ENCODE results near the gene RPS6KL1. TPM values are rescaled to one million over a fixed set of nuclear protein-coding genes. Genes with fewer than 3 reads are reported as not detected.
A peak's percentile ranks its signal among the peaks of the same experiment; 100 is the strongest.

Gene RPS6KL1
- polyA plus RNA-seq, 6 donors from 2014 or later, result 0.34 to 0.42 TPM; not detected in 4

- ATAC-seq (ENCODE audit: low read depth in 2 of 2) (no peak), DNase-seq (no peak)
- Mint-ChIP-seq H3K4me1 (peaks cover 4 to 10% (median 4%) of the 10 kb centered on the region in 3 donors), H3K27me3 (no peaks in the 10 kb centered on the region), H3K27ac (no peak overlapping the region), H3K36me3 (peaks cover 0 to 6% of the 10 kb centered on the region in 2 donors), H3K4me3 (no peak overlapping the region), H3K9me3 (no peaks in the 10 kb centered on the region)
Observed at GRCh38 chr14:74858022-74858421, 65.0 kb downstream of the RPS6KL1 start.

GRCh38 chr14:74856366-74856765 is 66.7 kb downstream of the RPS6KL1 start:
- no peak for DNase-seq
- peaks cover 6 to 13% (median 8%) of the 10 kb centered on the region in 3 donors for H3K4me1 Mint-ChIP-seq
- ATAC-seq (ENCODE audit: low read depth in 2 of 2), result no peak
- peaks cover 0 to 6% of the 10 kb centered on the region in 2 donors for H3K36me3 Mint-ChIP-seq
- peak overlapping the region in 1 of 6 donors; percentile 5 for H3K27ac Mint-ChIP-seq
- H3K27me3 Mint-ChIP-seq, result no peaks in the 10 kb centered on the region
- H3K4me3 Mint-ChIP-seq, result no peak overlapping the region
- no peaks in the 10 kb centered on the region for H3K9me3 Mint-ChIP-seq

DNA sequence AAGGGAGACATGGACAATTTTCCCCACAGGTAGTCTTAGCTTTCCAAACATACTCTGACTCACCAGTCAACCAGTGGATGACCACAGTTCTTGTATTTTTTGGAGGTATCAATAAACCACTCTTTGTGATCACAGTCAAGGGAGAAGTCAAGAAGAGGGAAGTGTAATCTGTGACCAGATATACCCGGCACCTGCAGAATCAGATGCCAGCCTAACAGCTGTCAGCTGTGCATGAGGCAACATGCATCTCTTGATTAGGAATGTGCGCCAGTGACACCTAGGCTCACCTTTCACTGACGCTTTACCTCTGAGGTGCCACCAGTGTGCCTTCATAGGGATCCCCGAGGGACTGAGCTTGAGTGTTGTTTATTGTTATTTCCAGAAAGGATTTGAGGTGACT is 67.1 kb downstream of the RPS6KL1 start:
- H3K27ac Mint-ChIP-seq, result peak overlapping the region in 2 of 6 donors; percentile 76 to 80

DNA sequence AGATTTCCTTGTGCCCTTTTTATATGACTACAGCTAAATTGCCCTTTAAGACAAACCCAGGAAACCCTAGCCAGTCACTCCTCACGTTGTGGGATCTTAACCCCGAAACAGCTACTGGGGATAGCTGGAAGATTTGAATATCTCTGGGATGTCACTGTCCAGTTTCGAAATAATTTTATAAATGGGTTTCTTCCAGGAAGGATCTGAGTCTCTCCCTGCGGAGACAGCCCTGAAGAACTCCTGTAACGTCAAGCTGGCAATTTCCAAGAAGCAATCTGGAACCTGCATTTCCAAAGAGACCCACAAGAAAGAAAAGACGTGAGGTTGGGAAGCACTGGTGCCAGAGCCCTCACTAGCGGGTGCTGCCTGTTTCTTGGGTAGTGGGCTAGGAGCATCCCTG is 68.0 kb downstream of the RPS6KL1 start:
- H3K27ac Mint-ChIP-seq, result no peak overlapping the region

More for the DNA sequence above, 67.1 kb downstream of the RPS6KL1 start:
- Mint-ChIP-seq H3K4me3 (no peak overlapping the region), H3K36me3 (peaks cover 0 to 6% of the 10 kb centered on the region in 2 donors), H3K9me3 (no peaks in the 10 kb centered on the region), H3K27me3 (no peaks in the 10 kb centered on the region), H3K4me1 (peaks cover 6 to 11% (median 8%) of the 10 kb centered on the region in 3 donors)
- ATAC-seq (ENCODE audit: low read depth in 2 of 2) (peak; percentile 48 to 75), DNase-seq (no peak)

More for the DNA sequence above, 68.0 kb downstream of the RPS6KL1 start:
- Mint-ChIP-seq H3K4me1 (peaks cover 6 to 10% (median 8%) of the 10 kb centered on the region in 3 donors), H3K4me3 (no peak overlapping the region), H3K27me3 (no peaks in the 10 kb centered on the region), H3K36me3 (peaks cover 0 to 6% of the 10 kb centered on the region in 2 donors), H3K9me3 (no peaks in the 10 kb centered on the region)
- DNase-seq, result no peak
- no peak for ATAC-seq (ENCODE audit: low read depth in 2 of 2)

Other genes with a start within 250 kb of the RPS6KL1 start
- 10 to 100 TPM in 5 of 6 donors, 1 to 10 TPM in 1; 8.1 to 16.1 (median 13.6) TPM for gene AREL1, start 210.2 kb downstream of the RPS6KL1 start, polyA plus RNA-seq (ENCODE audit: low read depth in 6 of 6)
- gene FCF1, start 210.1 kb downstream of the RPS6KL1 start, polyA plus RNA-seq (ENCODE audit: low read depth in 6 of 6), result 10 to 100 TPM; 28.3 to 42.3 (median 33.8) TPM
- 10 to 100 TPM in 4 of 6 donors, 1 to 10 TPM in 2; 5.4 to 27.1 (median 12.1) TPM for gene YLPM1, start 159.9 kb downstream of the RPS6KL1 start, polyA plus RNA-seq (ENCODE audit: low read depth in 6 of 6)
- gene PROX2, start 47.1 kb downstream of the RPS6KL1 start, polyA plus RNA-seq (ENCODE audit: low read depth in 6 of 6), result under 1 TPM in 1 of 6 donors, not detected in 5; 0.22 TPM
- 10 to 100 TPM in 1 of 6 donors, 1 to 10 TPM in 5; 6.6 to 10.5 (median 8.2) TPM for gene DLST, start 41.3 kb downstream of the RPS6KL1 start, polyA plus RNA-seq (ENCODE audit: low read depth in 6 of 6)
- under 1 TPM in 4 of 6 donors, not detected in 2; 0.13 to 0.65 (median 0.15) TPM for gene PGF, start 32.3 kb upstream of the RPS6KL1 start, polyA plus RNA-seq (ENCODE audit: low read depth in 6 of 6)
- 10 to 100 TPM; 19.7 to 31.8 (median 26.2) TPM for gene EIF2B2, start 79.7 kb upstream of the RPS6KL1 start, polyA plus RNA-seq (ENCODE audit: low read depth in 6 of 6)
- 10 to 100 TPM in 4 of 6 donors, 1 to 10 TPM in 2; 6.4 to 17.3 (median 10.5) TPM for gene MLH3, start 128.2 kb upstream of the RPS6KL1 start, polyA plus RNA-seq (ENCODE audit: low read depth in 6 of 6)
- 10 to 100 TPM; 12.0 to 21.8 (median 17.2) TPM for gene ACYP1, start 140.8 kb upstream of the RPS6KL1 start, polyA plus RNA-seq (ENCODE audit: low read depth in 6 of 6)
- 1 to 10 TPM in 1 of 6 donors, under 1 TPM in 4, not detected in 1; 0.15 to 1.2 (median 0.48) TPM for gene ZC2HC1C, start 146.4 kb upstream of the RPS6KL1 start, polyA plus RNA-seq (ENCODE audit: low read depth in 6 of 6)
- 10 to 100 TPM in 5 of 6 donors, 1 to 10 TPM in 1; 9.4 to 22.7 (median 16.1) TPM for gene NEK9, start 203.8 kb upstream of the RPS6KL1 start, polyA plus RNA-seq (ENCODE audit: low read depth in 6 of 6)